GM19025 (cell line): ENCODE measurements around the gene DNAJC25.
"Not testable (repeated sequence)": the region's sequence is repeated elsewhere in the genome, so short reads cannot be mapped to it uniquely, and the experiment has no call there.

Experiments used
- ATAC-seq: cut with Tn5 transposase; IDR thresholded peaks from one replicate; pipeline ENCODE4 v1.9.1; 2021; ENCODE audit warnings: mild to moderate bottlenecking, low read depth, moderate library complexity; ENCODE audit not compliant: unreplicated experiment

The DNAJC25 gene

DNA sequence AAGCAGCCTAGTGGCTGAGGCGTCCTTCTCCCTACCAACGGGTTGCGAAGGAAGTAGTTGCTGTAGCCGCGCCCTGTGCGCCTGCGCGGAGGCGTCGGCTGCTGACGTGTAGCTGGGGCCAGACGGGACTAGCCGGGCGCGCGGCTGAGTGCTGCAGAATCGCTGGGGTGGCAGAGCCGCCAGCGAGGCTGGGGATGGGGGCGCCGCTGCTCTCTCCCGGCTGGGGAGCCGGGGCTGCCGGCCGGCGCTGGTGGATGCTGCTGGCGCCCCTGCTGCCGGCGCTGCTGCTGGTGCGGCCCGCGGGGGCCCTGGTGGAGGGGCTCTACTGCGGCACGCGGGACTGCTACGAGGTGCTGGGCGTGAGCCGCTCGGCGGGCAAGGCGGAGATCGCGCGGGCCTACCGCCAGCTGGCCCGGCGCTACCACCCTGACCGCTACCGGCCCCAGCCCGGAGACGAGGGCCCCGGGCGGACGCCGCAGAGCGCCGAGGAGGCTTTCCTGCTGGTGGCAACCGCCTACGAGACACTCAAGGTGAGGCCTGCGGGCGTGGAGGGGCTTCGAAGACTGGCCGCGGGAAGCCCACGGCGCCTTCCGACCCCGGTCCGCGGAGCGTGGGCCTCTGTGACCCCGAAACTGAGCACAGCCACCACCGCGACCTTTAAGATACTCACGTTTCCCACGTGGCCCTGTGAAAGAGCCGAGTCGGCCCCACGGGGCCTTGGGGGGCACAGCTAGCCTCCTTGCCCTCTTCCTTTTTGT is at the start of gene DNAJC25:
DNAJC25 (plus strand) TSS at position 121 of the 758 bp plus-strand sequence; CDS start at position 195, 74 bp downstream.
- peak; percentile 96 for ATAC-seq

DNA sequence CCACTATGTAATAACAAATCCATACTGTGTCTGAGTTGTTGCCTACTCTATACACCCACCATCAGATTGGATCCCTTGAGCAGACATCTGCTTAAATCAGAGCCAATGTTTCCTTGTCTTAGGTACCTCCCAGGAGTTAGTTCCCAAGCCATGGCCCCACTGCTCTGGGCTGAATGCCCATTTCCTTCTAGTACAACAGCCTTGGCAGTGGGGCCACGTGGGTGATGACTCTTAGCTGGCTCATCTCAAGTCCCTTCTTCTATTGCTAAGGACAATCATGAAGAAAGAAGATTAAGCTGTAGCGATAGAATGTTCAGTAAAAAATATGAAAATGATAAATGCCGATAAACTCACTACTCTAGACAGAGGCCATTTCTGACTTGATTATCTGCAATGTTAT is 48.2 kb upstream of the DNAJC25 start:
- no peak for ATAC-seq

DNA sequence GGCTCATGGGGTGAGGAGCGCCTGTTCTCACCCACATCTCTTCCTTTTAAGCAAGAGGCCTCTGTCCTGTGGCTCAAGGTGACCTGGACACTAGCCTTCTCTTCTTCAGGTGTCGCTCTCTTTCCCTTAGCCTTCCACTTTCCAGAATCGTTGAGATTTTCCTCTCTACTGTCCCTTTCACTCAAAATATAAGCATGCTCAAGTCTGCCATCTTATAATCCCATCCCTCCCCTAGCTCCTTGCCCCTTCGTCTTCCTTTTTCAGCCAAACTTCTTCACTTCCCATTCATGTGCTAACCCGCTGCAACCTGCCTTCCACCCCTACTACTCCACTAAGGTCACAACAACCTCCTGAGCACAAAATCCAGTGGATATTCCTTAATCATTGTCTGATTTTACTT is 44.8 kb upstream of the DNAJC25 start:
- no peak for ATAC-seq

GRCh38 chr9:111588846-111589245 is 42.3 kb upstream of the DNAJC25 start:
- ATAC-seq, result no peak

DNA sequence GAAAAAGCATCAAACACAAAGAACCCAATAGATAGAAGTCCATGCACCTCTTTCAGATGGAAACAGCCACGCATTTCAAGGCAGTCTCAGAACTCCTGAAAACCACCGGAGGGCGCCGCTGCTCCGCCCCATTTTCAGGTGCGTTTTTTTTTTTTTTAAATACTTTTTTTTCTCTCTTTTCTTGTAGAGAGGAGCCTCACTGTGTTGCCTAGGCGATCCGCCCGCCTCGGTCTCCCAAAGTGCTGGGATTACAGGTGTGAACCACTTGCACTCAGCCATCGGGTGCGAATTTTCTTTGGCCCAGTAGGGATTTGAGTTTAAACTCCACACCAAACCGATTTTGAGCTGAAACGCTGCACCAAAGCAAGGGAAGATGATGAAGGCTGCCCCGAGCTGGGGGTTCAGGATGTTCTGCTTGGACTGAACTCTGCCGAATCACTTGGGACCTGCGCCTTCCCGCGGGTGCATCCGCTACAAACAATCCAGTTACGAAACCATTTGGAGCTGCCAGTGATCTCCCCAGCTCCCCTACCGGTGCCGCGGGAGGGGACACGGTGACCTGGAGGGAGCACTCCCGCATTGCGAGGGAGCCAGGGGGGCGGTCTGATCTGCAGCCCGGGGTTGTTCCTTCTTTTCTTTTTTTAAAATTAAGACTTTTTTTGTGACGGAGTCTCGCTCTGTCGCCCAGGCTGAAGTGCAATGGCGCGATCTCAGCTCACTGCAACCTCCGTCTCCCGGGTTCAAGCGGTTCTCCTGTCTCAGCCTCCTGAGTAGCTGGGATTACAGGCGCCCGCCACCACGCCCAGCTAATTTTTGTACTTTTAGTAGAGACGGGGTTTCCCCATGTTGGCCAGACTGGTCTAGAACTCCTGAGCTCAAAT is 33.0 kb upstream of the DNAJC25 start:
- ATAC-seq, result no peak

DNA sequence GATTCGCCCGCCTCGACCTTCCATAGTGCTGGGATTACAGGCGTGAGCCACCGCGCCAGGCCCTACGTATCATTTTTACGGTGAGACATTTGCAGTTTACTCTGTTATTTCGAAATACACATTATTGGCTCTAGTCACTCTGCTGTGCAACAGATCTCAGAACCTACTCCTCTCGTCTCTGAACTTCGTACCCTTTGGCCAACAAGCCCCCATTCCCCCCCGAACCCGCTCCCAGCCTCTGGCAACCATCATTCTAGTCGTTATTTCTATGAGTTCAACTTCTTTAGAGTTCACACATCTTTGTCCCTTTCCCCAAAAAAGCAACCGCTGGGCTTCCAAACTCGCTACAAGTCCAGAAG is 32.4 kb upstream of the DNAJC25 start:
- ATAC-seq, result no peak

GRCh38 chr9:111599092-111599954 is 31.8 kb upstream of the DNAJC25 start, which contains the start of gene PTGR1:
Gene PTGR1 (minus strand): TSS chr9:111599647. CDS start chr9:111597422, 2,225 bp downstream.
- no peak for ATAC-seq

- no peak for ATAC-seq
Measured at GRCh38 chr9:111599955-111600343, 31.2 kb upstream of the DNAJC25 start.

DNA sequence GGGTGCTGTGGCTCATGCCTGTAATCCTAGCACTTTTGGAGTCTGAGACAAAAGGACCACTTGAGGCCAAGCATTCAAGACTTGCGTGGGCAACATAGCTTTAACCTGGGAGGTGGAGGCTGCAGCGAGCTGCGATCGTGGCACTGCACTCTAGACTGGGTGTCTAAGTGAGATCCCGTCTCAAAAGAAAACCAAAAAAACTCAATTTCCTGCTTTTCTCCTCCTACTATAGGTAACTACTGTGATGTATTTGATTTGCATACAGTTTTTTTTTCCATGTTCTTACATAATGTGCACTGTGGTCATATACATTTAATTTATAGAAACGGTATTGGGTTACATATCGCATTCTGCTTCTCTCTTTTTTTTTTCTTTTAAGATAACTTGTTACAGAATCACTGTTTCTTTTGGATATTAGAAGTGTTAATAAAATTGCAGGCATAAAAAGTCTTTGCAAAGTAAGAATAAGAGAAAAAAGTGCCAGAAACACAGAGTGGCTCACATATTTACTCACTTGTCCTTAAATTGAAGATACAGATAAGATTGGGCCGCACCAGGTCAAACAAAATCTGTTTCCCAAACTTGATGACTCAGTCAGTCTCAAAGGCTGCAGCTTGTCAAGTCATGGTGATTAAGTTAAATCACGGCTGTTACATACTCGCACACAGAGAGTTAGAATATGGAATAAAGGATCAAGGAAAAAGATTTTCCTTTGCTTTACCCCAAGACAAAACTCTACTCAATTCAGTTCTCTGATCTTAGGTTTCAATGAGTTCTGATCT is 29.7 kb upstream of the DNAJC25 start:
- no peak for ATAC-seq

- ATAC-seq, result no peak
Measured at GRCh38 chr9:111603041-111603440, 28.1 kb upstream of the DNAJC25 start.

DNA sequence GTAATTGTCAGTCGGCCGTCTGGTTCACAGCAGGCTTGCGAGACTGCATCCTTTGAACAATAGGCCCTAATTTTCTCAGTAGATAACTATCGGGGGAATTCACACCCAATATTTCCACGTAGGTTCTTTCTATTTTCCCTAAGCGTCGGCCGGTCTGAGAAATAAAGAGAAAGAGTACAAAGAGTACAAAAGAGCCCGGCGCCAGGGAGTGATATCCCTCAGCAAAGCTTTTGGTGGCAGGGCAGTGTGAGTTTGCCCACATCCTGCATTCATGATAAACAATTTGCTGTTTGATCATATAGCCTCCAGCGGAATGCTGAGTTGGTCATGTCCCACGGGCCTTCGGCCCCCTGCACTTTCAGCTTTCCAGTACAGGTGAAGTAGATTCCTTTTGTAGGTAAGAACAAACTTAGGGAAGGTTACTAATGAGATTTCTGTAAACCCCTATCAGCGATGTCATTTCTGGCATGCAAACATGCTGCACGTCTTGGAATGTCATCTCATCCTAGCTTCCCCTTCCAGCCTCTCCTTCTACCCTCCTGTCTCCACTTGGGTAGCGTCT is 27.0 kb upstream of the DNAJC25 start:
- ATAC-seq, result no peak

- no peak for ATAC-seq
Measured at GRCh38 chr9:111605041-111605559, 26.0 kb upstream of the DNAJC25 start.

GRCh38 chr9:111610149-111610548 is 21.0 kb upstream of the DNAJC25 start:
- no peak for ATAC-seq

- ATAC-seq, result no peak
Measured at GRCh38 chr9:111610845-111611244, 20.3 kb upstream of the DNAJC25 start.

- no peak for ATAC-seq
Measured at GRCh38 chr9:111613436-111614040, 17.6 kb upstream of the DNAJC25 start.

- no peak for ATAC-seq
Measured at GRCh38 chr9:111615928-111616327, 15.2 kb upstream of the DNAJC25 start.

GRCh38 chr9:111617349-111617748 is 13.8 kb upstream of the DNAJC25 start:
- not testable (repeated sequence) for ATAC-seq

- no peak for ATAC-seq
Measured at GRCh38 chr9:111621895-111622480, 9.1 kb upstream of the DNAJC25 start.

DNA sequence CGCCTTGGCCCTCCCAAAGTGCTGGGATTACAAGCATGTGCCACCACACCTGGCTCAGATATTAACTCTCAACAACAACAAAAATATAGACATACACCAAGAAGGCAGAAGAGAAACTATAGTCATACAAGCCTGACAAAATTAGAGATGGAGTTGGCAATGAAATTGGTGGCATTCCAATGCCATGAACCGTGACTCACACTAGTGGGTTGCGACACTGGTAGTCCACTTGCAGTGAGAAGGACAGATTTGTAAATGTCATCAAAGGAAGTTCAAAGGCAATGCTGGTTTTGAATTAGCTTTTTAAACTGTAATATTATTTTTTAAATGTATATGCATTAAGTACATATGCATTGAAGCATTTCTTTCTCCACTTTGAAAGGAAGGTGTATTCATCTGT is 8.5 kb upstream of the DNAJC25 start:
- no peak for ATAC-seq
